Measurements from ENCODE around the gene WNT5A.

Gene WNT5A

GRCh38 chr3:55484801-55485791 is 2.0 kb downstream of the WNT5A start:
- H3K27ac ChIP-seq, result no peak overlapping the region

GRCh38 chr3:55484191-55484689 is 2.9 kb downstream of the WNT5A start:
- no peak overlapping the region for H3K27ac ChIP-seq
- TF ChIP-seq CTCF (conservative IDR thresholded peaks at IDR 0.05), result no peak

More at GRCh38 chr3:55484801-55485791, 2.0 kb downstream of the WNT5A start:
- TF ChIP-seq CTCF (conservative IDR thresholded peaks at IDR 0.05), result 0 out of 2 replicates have a peak, but pooled peaks have one; percentile 21

- no peak for TF ChIP-seq CTCF (conservative IDR thresholded peaks at IDR 0.05)
- H3K27ac ChIP-seq, result no peak overlapping the region
Observed at GRCh38 chr3:55483196-55484095, 3.7 kb downstream of the WNT5A start.

- H3K27ac ChIP-seq, result no peak overlapping the region
- no peak for TF ChIP-seq CTCF (conservative IDR thresholded peaks at IDR 0.05)
Observed at GRCh38 chr3:55482496-55483195, 4.5 kb downstream of the WNT5A start.

GRCh38 chr3:55481744-55482495 is 5.2 kb downstream of the WNT5A start:
- peak overlapping the region; percentile 68; the same call in 1 of the 2 replicates for H3K27ac ChIP-seq
- no peak for TF ChIP-seq CTCF (conservative IDR thresholded peaks at IDR 0.05)

GRCh38 chr3:55480911-55481743 is 6.0 kb downstream of the WNT5A start:
- H3K27ac ChIP-seq, result peak overlapping the region; percentile 68
- TF ChIP-seq CTCF (conservative IDR thresholded peaks at IDR 0.05), result peak; percentile 41
